Prostate gland (tissue), 2 donors: ENCODE data around the gene ITGB2.

ENCODE experiments used
- CTCF ChIP-seq, 4 experiments: fragments of 200-600 bp in 2 of 4; fragments of 450-650 bp in 2 of 4; sonication (generic) in 2 of 4; IDR thresholded peaks; 1 replicate in 3 of 4; 2 replicates in 1 of 4; pipeline ENCODE4 v1.5.1; 2016 to 2019; ENCODE audit warnings: antibody characterized with exemption in 4 of 4, mild to moderate bottlenecking in 2 of 4, moderate library complexity in 2 of 4
- POLR2A ChIP-seq: fragments of 450-650 bp; IDR thresholded peaks from one replicate; pipeline ENCODE4 v1.6.1; 2016; ENCODE audit warnings: antibody characterized with exemption, mild to moderate bottlenecking

GRCh38 chr21:44867999-44868700 lies 52.5 kb downstream of the ITGB2 start:
- TF ChIP-seq CTCF (IDR thresholded peaks at IDR 0.05) (no peak), POLR2A (no peak)
